A673 (cell line): Measurements from ENCODE around the gene KIF17.

Experiments used
- CTCF ChIP-seq: fragments of 300-800, 200-600 bp; sonication (generic); conservative IDR thresholded peaks from 2 replicates; pipeline ENCODE4 v1.5.1; 2017; ENCODE audit warnings: low read depth, mild to moderate bottlenecking, antibody characterized with exemption, low read length, moderate library complexity, mixed read lengths
- EZH2 ChIP-seq: fragments of 200-600 bp; sonication (generic); IDR thresholded peaks from 2 replicates; pipeline ENCODE4 v1.6.1; 2017; ENCODE audit warnings: borderline replicate concordance, low read depth, mild to moderate bottlenecking, mixed read lengths, antibody characterized with exemption, low read length; ENCODE audit not compliant: poor library complexity, severe bottlenecking

- no peak for TF ChIP-seq CTCF
- no peak for TF ChIP-seq EZH2
Measured at GRCh38 chr1:20729990-20730689, 12.3 kb upstream of the KIF17 start.
